SU-DHL-6 (cell line): ENCODE results near the gene RAVER2.
"Not testable (repeated sequence)": the region's sequence is repeated elsewhere in the genome, so short reads cannot be mapped to it uniquely, and the experiment has no call there.

Experiments used
- H2AFZ ChIP-seq: fragments of 200-600 bp; sonication (generic); 2 replicates; pipeline ENCODE4 v1.6.1; 2014; ENCODE audit warnings: low read depth, mild to moderate bottlenecking, moderate library complexity, mixed read lengths, antibody characterized with exemption, low read length; ENCODE audit not compliant: severe bottlenecking
- H3F3A ChIP-seq: fragments of 200-600 bp; shearing (Covaris generic); 2 replicates; pipeline ENCODE4 v1.6.0; 2016; ENCODE audit warnings: antibody characterized with exemption, mild to moderate bottlenecking; ENCODE audit not compliant: insufficient read depth
- H3K27ac ChIP-seq: fragments of 200-600 bp; sonication (generic); 2 replicates; pipeline ENCODE4 v1.5.1; 2016; ENCODE audit warnings: low read depth, mild to moderate bottlenecking, low read length, moderate library complexity, mixed read lengths
- H3K27me3 ChIP-seq: fragments of 200-600 bp; sonication (generic), shearing (Covaris generic); 2 replicates; pipeline ENCODE4 v1.6.0; 2014; ENCODE audit warnings: mild to moderate bottlenecking, low read length
- H3K36me3 ChIP-seq: fragments of 200-600 bp; sonication (generic); 2 replicates; pipeline ENCODE4 v1.6.1; 2014; ENCODE audit warnings: mild to moderate bottlenecking, low read length, mixed read lengths
- H3K4me2 ChIP-seq: fragments of 300-600, 200-600 bp; shearing (Covaris generic), sonication (generic); 2 replicates; pipeline ENCODE4 v1.6.0; 2014; ENCODE audit warnings: low read length, low read depth, mild to moderate bottlenecking; ENCODE audit not compliant: poor library complexity, severe bottlenecking
- H3K4me3 ChIP-seq: fragments of 200-600 bp; sonication (generic); 2 replicates; pipeline ENCODE4 v1.5.1; 2014; ENCODE audit warnings: antibody characterized with exemption, low read length, mild to moderate bottlenecking, mixed read lengths; ENCODE audit not compliant: insufficient read depth, poor library complexity, severe bottlenecking
- H3K79me2 ChIP-seq: fragments of 200-600 bp; sonication (generic); 2 replicates; pipeline ENCODE4 v1.6.1; 2014; ENCODE audit warnings: mild to moderate bottlenecking, low read length, moderate library complexity; ENCODE audit not compliant: insufficient read depth
- H3K9ac ChIP-seq: fragments of 200-600 bp; sonication (generic); 2 replicates; pipeline ENCODE4 v1.7.0; 2014; ENCODE audit warnings: mild to moderate bottlenecking, low read length
- H3K9me2 ChIP-seq: fragments of 200-600 bp; sonication (generic); replicated peaks from 2 replicates; pipeline ENCODE4 v1.6.1; 2014; ENCODE audit warnings: low read length; ENCODE audit not compliant: insufficient read depth
- H3K9me3 ChIP-seq: fragments of 200-600 bp; sonication (generic); 2 replicates; pipeline ENCODE4 v1.6.1; 2014; ENCODE audit warnings: low read length, mixed read lengths; ENCODE audit not compliant: insufficient read depth
- H4K20me1 ChIP-seq: fragments of 200-600 bp; sonication (generic); 2 replicates; pipeline ENCODE4 v1.6.1; 2014; ENCODE audit warnings: low read depth, mild to moderate bottlenecking, antibody characterized with exemption, low read length, moderate library complexity, mixed read lengths
- EZH2phosphoT487 ChIP-seq: fragments of 200-600 bp; sonication (generic), shearing (Covaris generic); conservative IDR thresholded peaks from 2 replicates; pipeline ENCODE4 v1.6.1; 2018; ENCODE audit warnings: mild to moderate bottlenecking, antibody characterized with exemption, low read length, moderate library complexity, mixed read lengths
- TF ChIP-seq, protein P1 (sequence below): fragments of 200-600 bp; sonication (generic); IDR thresholded peaks from one replicate; pipeline ENCODE4 v1.5.1; 2017; ENCODE audit warnings: antibody characterized with exemption, mild to moderate bottlenecking, low read length, moderate library complexity; ENCODE audit not compliant: insufficient read depth, poor library complexity, severe bottlenecking

RAVER2 gene

DNA sequence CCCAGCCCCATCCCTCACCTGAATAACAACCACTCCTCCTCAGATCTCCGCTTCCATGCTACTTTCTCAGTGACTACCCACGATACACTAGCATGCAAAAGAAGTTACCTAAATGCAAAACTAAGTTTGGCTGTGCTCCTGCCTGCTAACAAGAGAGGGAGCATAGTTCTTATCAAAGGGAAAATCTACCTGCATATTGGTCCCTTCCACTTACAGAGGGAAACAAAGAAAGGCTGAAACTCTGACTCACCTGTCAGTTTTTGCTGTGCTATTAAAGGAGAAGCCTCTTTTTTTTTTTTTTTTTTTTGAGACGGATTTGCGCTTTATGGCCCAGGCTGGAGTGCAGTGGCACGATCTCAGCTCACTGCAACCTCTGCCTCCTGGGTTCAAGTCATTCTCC is 43.8 kb upstream of the RAVER2 start:
- Histone ChIP-seq H3K4me3 (no peak overlapping the region), H3K36me3 (no peaks in the 10 kb centered on the region), H3K9ac (no peak overlapping the region), H3K9me3 (no peaks in the 10 kb centered on the region), H3K79me2 (no peaks in the 10 kb centered on the region), H2AFZ (no peak overlapping the region), H4K20me1 (no peaks in the 10 kb centered on the region), H3K27ac (no peak overlapping the region), H3K27me3 (no peaks in the 10 kb centered on the region), H3K9me2 (no peaks in the 10 kb centered on the region), H3F3A (no peaks in the 10 kb centered on the region), H3K4me2 (no peak overlapping the region)
- TF ChIP-seq, protein P1, sequence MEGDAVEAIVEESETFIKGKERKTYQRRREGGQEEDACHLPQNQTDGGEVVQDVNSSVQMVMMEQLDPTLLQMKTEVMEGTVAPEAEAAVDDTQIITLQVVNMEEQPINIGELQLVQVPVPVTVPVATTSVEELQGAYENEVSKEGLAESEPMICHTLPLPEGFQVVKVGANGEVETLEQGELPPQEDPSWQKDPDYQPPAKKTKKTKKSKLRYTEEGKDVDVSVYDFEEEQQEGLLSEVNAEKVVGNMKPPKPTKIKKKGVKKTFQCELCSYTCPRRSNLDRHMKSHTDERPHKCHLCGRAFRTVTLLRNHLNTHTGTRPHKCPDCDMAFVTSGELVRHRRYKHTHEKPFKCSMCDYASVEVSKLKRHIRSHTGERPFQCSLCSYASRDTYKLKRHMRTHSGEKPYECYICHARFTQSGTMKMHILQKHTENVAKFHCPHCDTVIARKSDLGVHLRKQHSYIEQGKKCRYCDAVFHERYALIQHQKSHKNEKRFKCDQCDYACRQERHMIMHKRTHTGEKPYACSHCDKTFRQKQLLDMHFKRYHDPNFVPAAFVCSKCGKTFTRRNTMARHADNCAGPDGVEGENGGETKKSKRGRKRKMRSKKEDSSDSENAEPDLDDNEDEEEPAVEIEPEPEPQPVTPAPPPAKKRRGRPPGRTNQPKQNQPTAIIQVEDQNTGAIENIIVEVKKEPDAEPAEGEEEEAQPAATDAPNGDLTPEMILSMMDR, result no peak

DNA sequence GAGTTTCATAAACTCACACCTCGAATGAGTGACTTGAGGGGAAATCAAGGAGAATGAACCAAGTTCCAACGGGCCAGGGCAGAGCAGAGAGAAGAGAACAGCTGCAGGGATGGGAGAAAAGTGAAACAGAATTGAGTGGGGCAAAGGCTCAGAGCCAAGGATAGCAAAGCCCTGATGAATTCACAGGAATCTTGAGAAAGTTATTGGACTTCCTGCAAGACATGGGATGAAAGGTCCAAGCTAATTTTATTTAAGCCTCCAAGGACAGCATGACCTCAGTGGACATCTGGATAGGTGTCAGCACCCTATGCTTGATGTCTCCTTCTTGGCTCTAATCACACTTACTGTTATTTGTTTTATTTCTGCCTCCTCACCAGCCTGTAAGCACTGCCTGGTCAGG is 43.0 kb upstream of the RAVER2 start:
- Histone ChIP-seq H3K9me2 (no peaks in the 10 kb centered on the region), H3K9me3 (no peaks in the 10 kb centered on the region), H2AFZ (no peak overlapping the region), H3K4me3 (no peak overlapping the region), H3K27ac (no peak overlapping the region), H3K4me2 (no peak overlapping the region), H3K36me3 (no peaks in the 10 kb centered on the region), H3K27me3 (no peaks in the 10 kb centered on the region), H3K79me2 (no peaks in the 10 kb centered on the region), H4K20me1 (no peaks in the 10 kb centered on the region), H3F3A (no peaks in the 10 kb centered on the region), H3K9ac (no peak overlapping the region)
- TF ChIP-seq, protein P1, result no peak
- TF ChIP-seq EZH2phosphoT487, result no peak

DNA sequence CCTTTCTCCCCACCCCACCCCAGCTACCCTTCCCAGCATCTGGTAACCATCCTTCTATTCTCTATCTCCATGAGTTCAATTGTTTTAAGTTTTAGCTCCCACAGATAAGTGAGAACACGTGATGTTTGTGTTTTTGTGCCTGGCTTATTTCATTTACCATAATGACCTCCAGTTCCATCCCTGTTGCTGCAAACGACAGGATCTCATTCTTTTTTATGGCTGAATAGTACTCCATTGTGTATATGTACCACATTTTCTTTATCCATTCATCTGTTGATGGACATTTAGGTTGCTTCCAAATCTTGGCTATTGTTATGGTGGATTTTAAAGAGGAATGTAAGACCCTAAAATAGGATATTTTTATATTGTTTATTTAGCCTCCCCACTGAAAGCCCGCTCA is 42.2 kb upstream of the RAVER2 start:
- H3K9me2 ChIP-seq, H3K27ac ChIP-seq: not testable (repeated sequence)

DNA sequence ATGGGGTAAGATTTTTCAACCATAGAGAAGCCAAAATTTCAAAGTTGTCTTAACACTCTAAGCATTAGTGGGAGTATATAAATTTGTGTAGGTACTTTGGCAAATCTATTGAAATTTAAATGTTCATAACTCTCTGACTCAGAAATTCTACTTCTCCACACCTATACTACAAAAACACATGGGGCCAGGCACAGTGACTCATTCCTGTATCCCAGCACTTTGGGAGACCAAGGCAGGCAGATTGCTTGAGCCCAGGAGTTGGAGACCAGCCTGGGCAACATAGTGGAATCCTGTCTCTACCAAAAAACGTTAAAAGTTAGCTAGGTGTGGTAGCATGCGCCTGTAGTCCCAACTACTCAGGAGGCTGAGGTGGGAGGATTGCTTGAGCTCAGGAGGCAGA is 41.3 kb upstream of the RAVER2 start:
- TF ChIP-seq, protein P1, result no peak
- no peak for TF ChIP-seq EZH2phosphoT487
- Histone ChIP-seq H3K9me3 (no peaks in the 10 kb centered on the region), H3K4me2 (no peak overlapping the region), H4K20me1 (no peaks in the 10 kb centered on the region), H3K79me2 (no peaks in the 10 kb centered on the region), H2AFZ (no peak overlapping the region), H3K27ac (no peak overlapping the region), H3K9ac (no peak overlapping the region), H3K9me2 (no peaks in the 10 kb centered on the region), H3K4me3 (no peak overlapping the region), H3F3A (no peaks in the 10 kb centered on the region), H3K36me3 (no peaks in the 10 kb centered on the region), H3K27me3 (no peaks in the 10 kb centered on the region)

More for the DNA sequence above, 42.2 kb upstream of the RAVER2 start:
- H3K79me2 ChIP-seq, H4K20me1 ChIP-seq, H3K27me3 ChIP-seq, H3K9me3 ChIP-seq, H3K36me3 ChIP-seq, H3F3A ChIP-seq, H3K4me2 ChIP-seq, H3K9ac ChIP-seq, H2AFZ ChIP-seq, H3K4me3 ChIP-seq: not testable (repeated sequence)
